Liver (tissue), 9 donors: ENCODE measurements around the gene IGFL4. TPM values are rescaled to one million over a fixed set of nuclear protein-coding genes. Genes with fewer than 3 reads are reported as not detected.
A peak's percentile ranks its signal among the peaks of the same experiment; 100 is the strongest.

Source experiments
- DNase-seq: peaks from one replicate; pipeline ENCODE4 v3.0.0-alpha.2; 2017; ENCODE audit warnings: low spot score
- H3K27ac ChIP-seq, 2 donors: one replicate each; pipeline ENCODE4 v1.7.0; 2013; ENCODE audit warnings: inconsistent platforms in 2 of 2, low read length in 2 of 2, control low read depth in 1 of 2, low read depth in 1 of 2, mild to moderate bottlenecking in 1 of 2
- H3K27me3 ChIP-seq, 4 donors: one replicate each; pipeline versions ENCODE4 v1.6.1 to v1.7.0; 2013; ENCODE audit warnings: low read length in 3 of 4, inconsistent platforms in 1 of 4, mild to moderate bottlenecking in 1 of 4, moderate library complexity in 1 of 4; ENCODE audit not compliant: control insufficient read depth in 4 of 4, insufficient read depth in 4 of 4
- H3K36me3 ChIP-seq, 4 donors: one replicate each; pipeline versions ENCODE4 v1.6.1 to v1.7.0; 2013; ENCODE audit warnings: low read length in 3 of 4, mild to moderate bottlenecking in 3 of 4, low read depth in 1 of 4, moderate library complexity in 1 of 4; ENCODE audit not compliant: control insufficient read depth in 4 of 4, insufficient read depth in 3 of 4
- H3K4me1 ChIP-seq, 4 donors: one replicate each; pipeline versions ENCODE4 v1.6.1 to v1.7.0; 2013; ENCODE audit warnings: low read length in 3 of 4, mild to moderate bottlenecking in 3 of 4, moderate library complexity in 1 of 4; ENCODE audit not compliant: control insufficient read depth in 4 of 4, insufficient read depth in 4 of 4
- H3K4me3 ChIP-seq, 3 donors: one replicate each; pipeline versions ENCODE4 v1.6.1 to v1.7.0; 2013; ENCODE audit warnings: low read length in 3 of 3, control low read depth in 1 of 3, low read depth in 1 of 3, mild to moderate bottlenecking in 1 of 3
- H3K9ac ChIP-seq, 2 donors: one replicate each; pipeline ENCODE4 v1.7.0; 2013; ENCODE audit warnings: low read length in 2 of 2, mild to moderate bottlenecking in 2 of 2, moderate library complexity in 2 of 2, control low read depth in 1 of 2, low read depth in 1 of 2
- H3K9me3 ChIP-seq, 4 donors: one replicate each; pipeline versions ENCODE4 v1.6.1 to v1.7.0; 2013; ENCODE audit warnings: low read length in 3 of 4; ENCODE audit not compliant: control insufficient read depth in 4 of 4
- ATF3 ChIP-seq: IDR thresholded peaks from 2 replicates; pipeline ENCODE4 v1.6.1; 2016; ENCODE audit warnings: antibody characterized with exemption
- CTCF ChIP-seq: fragments of 150-350 bp; IDR thresholded peaks from 2 replicates; pipeline ENCODE4 v1.5.1; 2017; ENCODE audit warnings: improper control_type of control experiment, low read depth, low read length; ENCODE audit not compliant: missing input control
- EGR1 ChIP-seq, 2 donors: IDR thresholded peaks; 2 replicates each; pipeline ENCODE4 v1.6.1; 2016 to 2018; ENCODE audit warnings: antibody characterized with exemption in 2 of 2, low read depth in 2 of 2
- FOXA2 ChIP-seq: IDR thresholded peaks from 2 replicates; pipeline ENCODE4 v1.6.1; 2016; ENCODE audit warnings: antibody characterized with exemption
- HNF4A ChIP-seq, 2 donors: conservative IDR thresholded peaks; 2 replicates each; pipeline ENCODE4 v1.6.1; 2016; ENCODE audit warnings: antibody characterized with exemption in 2 of 2, mild to moderate bottlenecking in 2 of 2
- HNF4G ChIP-seq: IDR thresholded peaks from 2 replicates; pipeline ENCODE4 v1.6.1; 2016; ENCODE audit warnings: antibody characterized with exemption
- JUND ChIP-seq, 2 donors: IDR thresholded peaks; 2 replicates each; pipeline ENCODE4 v1.6.1; 2016; ENCODE audit warnings: antibody characterized with exemption in 2 of 2
- NR2F2 ChIP-seq: IDR thresholded peaks from 2 replicates; pipeline ENCODE4 v1.6.1; 2016; ENCODE audit warnings: antibody characterized with exemption
- REST ChIP-seq: IDR thresholded peaks from 2 replicates; pipeline ENCODE4 v1.6.1; 2016; ENCODE audit warnings: antibody characterized with exemption, mild to moderate bottlenecking
- RXRA ChIP-seq, 2 donors: IDR thresholded peaks; 2 replicates each; pipeline ENCODE4 v1.6.1; 2017 to 2018; ENCODE audit warnings: antibody characterized with exemption in 2 of 2, mild to moderate bottlenecking in 1 of 2
- TAF1 ChIP-seq: conservative IDR thresholded peaks from 2 replicates; pipeline ENCODE4 v1.6.1; 2016; ENCODE audit warnings: antibody characterized with exemption, mild to moderate bottlenecking
- YY1 ChIP-seq: IDR thresholded peaks from 2 replicates; pipeline ENCODE4 v1.6.1; 2016; ENCODE audit warnings: antibody characterized with exemption, mild to moderate bottlenecking
- WGBS: extraction: QIAGEN DNeasy Blood & Tissue Kit; methylation state at CpG from one replicate; pipeline ENCODE4 v1.1.7; 2013; 5-methylcytosine and 5-hydroxymethylcytosine counted together
- polyA plus RNA-seq, 2 donors: library from polyadenylated mRNA; stranded (reverse) in 1 of 2; unstranded in 1 of 2; fragments of 200-250 nt in 1 of 2; fragments of >200 nt in 1 of 2; fragmentation: Nextera tagmentation in 1 of 2; extraction: Ambion mirVana in 1 of 2; gene quantifications; one replicate each; pipeline versions ENCODE4 v1.2.1 to v1.2.3, GENCODE V29; 2013 to 2015
- total RNA-seq, 2 donors: library from RNA; depleted of rRNA; stranded (reverse); fragments of >200 nt; gene quantifications; one replicate each; pipeline ENCODE4 v1.2.3, GENCODE V29; 2014
- TF ChIP-seq, protein P1 (sequence below): IDR thresholded peaks from 2 replicates; pipeline ENCODE4 v1.6.1; 2016; ENCODE audit warnings: antibody characterized with exemption
- TF ChIP-seq, protein P2 (sequence below): IDR thresholded peaks from 2 replicates; pipeline ENCODE4 v1.6.1; 2016; ENCODE audit warnings: antibody characterized with exemption
- donor health status: healthy.
- donor health status: healthy.
- donor health status: healthy.
- donor health status: healthy.
- donor health status: healthy.

IGFL4 gene
- total and polyA plus RNA-seq, 4 donors: not detected

DNA sequence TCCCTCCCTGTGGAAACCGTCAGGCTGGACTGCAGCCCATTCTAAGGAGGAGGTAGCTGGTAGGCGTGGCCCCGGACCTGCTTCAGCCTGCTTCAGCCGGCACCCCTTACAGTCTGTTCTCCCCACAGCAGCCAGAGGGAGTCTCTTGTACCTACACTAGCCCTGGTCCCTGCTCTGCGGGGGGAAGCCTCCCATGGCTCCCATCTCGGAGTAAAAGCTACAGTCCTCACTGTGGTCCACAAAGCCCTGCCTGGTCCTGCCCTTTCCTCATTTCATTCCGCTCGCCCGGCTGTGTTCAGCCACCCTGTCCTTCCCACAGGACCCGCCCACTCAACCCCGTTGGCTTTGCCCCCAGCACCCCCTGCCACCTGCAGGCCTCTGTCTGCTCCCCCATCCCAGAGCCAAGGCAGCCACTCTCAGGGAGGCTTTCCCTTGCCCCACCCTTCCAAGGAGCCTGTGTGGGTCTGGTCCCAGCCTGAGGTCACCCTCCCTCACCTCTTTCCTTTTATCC, 19.2 kb downstream of the IGFL4 start:
- Histone ChIP-seq H3K9ac (no peak overlapping the region), H3K27me3 (no peaks in the 10 kb centered on the region), H3K4me1 (peaks cover 0 to 3% (median 0%) of the 10 kb centered on the region in 4 donors), H3K9me3 (no peaks in the 10 kb centered on the region), H3K36me3 (peaks cover 0 to 5% (median 0%) of the 10 kb centered on the region in 4 donors), H3K4me3 (no peak overlapping the region), H3K27ac (peak overlapping the region in 1 of 2 donors; percentile 21)
- TF ChIP-seq HNF4A (conservative IDR thresholded peaks at IDR 0.05): no peak
- no peak for TF ChIP-seq TAF1
- TF ChIP-seq, protein P1, sequence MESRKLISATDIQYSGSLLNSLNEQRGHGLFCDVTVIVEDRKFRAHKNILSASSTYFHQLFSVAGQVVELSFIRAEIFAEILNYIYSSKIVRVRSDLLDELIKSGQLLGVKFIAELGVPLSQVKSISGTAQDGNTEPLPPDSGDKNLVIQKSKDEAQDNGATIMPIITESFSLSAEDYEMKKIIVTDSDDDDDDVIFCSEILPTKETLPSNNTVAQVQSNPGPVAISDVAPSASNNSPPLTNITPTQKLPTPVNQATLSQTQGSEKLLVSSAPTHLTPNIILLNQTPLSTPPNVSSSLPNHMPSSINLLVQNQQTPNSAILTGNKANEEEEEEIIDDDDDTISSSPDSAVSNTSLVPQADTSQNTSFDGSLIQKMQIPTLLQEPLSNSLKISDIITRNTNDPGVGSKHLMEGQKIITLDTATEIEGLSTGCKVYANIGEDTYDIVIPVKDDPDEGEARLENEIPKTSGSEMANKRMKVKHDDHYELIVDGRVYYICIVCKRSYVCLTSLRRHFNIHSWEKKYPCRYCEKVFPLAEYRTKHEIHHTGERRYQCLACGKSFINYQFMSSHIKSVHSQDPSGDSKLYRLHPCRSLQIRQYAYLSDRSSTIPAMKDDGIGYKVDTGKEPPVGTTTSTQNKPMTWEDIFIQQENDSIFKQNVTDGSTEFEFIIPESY: no peak
- TF ChIP-seq EGR1 (IDR thresholded peaks at IDR 0.05; ENCODE audit: low read depth in 2 of 2): no peak
- TF ChIP-seq CTCF: no peak
- no peak for TF ChIP-seq NR2F2
- TF ChIP-seq JUND (IDR thresholded peaks at IDR 0.05): no peak
- no peak for TF ChIP-seq YY1
- TF ChIP-seq RXRA (IDR thresholded peaks at IDR 0.05): no peak
- TF ChIP-seq, protein P2, sequence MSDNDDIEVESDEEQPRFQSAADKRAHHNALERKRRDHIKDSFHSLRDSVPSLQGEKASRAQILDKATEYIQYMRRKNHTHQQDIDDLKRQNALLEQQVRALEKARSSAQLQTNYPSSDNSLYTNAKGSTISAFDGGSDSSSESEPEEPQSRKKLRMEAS: no peak
- TF ChIP-seq REST: no peak
- no peak for TF ChIP-seq FOXA2
- TF ChIP-seq ATF3: no peak
- TF ChIP-seq HNF4G: no peak
- 70% methylated on average over 11 of the region's 11 CpGs for whole genome bisulfite sequencing
- DNase-seq: no peak

DNA sequence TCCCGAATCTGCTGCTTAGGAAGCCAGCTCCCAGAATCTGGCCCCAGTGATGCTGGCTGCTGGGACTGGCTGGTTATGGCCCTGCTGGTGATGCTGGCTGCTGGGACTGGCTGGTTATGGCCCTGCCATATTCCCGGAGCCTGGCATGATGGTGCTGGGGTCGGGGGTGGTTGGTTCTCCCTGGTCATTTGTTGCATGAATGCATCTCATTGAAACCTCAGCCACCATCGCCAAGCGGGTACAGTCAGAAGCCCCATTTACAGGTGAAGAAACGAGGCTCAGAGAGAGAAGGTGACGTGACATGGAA, 20.0 kb downstream of the IGFL4 start:
- no peak for DNase-seq
- H3K27me3 ChIP-seq: no peaks in the 10 kb centered on the region
- H3K27ac ChIP-seq: no peak overlapping the region
- no peak overlapping the region for H3K4me3 ChIP-seq
- WGBS: 90% methylated on average over 7 of the region's 7 CpGs
- H3K36me3 ChIP-seq: peaks cover 0 to 5% (median 0%) of the 10 kb centered on the region in 4 donors
- no peak for TF ChIP-seq RXRA (IDR thresholded peaks at IDR 0.05)
- no peak overlapping the region for H3K9ac ChIP-seq
- H3K4me1 ChIP-seq: peaks cover 2 to 12% (median 6%) of the 10 kb centered on the region in 4 donors
- no peaks in the 10 kb centered on the region for H3K9me3 ChIP-seq
